GM21528 (cell line): ENCODE results near the gene PNISR.

ENCODE experiments used
- ATAC-seq: cut with Tn5 transposase; IDR thresholded peaks from one replicate; pipeline ENCODE4 v1.9.1; 2021; ENCODE audit warnings: mild to moderate bottlenecking, moderate library complexity; ENCODE audit not compliant: unreplicated experiment, low FRiP score

The PNISR gene

DNA sequence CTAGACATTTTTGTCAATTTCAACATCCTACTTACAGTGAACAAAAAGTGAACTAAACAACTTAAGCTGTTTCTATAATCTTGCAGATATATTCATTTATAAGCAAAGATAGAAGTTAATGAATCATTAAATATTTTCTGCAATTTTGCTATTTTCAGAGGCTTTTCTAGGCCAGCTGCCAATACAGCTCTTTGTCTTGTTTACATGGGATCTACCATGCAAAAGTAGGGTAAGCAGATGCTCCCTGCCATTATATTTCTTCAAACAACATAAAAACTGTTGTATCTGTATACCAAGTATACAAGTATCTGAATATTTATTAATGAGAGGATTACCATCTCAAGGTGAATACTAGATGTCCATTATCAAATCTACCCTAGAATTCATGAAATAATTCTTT lies 15.4 kb downstream of the PNISR start:
- no peak for ATAC-seq

- ATAC-seq = no peak
Observed at GRCh38 chr6:99407076-99407475, 18.0 kb downstream of the PNISR start.

- no peak for ATAC-seq
Observed at GRCh38 chr6:99402448-99402847, 22.7 kb downstream of the PNISR start.

GRCh38 chr6:99397287-99397686 lies 27.8 kb downstream of the PNISR start:
- ATAC-seq = no peak

DNA sequence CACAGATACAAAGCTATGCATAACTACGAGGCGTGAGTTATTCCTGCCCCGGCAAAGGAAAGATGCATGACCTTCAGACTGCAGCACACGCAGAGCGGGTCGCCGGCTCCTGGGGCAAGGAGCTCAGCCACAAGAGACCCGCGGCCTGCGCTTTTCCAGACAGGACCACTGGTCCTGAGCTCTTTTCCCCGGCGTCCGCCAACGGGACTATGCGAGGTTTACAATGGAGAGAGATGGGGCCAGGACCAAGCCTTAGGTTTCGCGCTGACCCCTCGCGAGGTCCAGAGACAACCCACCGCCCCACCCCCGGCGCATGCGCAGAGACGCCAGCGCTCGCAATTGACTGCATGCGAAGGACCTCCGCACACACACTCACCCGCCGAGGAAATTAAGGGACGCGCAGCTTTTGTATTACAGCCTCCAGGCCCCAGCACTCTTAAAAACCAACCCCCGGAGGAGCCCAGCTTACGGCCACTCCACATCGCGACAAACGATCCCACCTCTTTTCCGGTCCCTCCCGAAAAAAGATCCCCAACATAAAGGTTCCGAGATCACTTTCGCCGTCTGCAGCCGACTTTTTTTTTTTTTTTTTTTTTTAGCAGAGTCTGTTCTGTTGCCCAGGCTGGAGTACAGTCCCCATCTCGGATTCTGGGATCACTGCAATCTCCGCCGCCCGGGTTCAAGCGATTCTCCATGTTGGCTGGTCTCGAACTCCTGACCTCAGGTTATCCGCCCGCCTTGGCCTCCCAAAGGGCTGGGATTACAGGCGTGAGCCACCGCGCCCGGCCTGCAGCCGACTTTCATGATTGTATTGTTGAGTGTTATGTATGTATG lies 31.2 kb downstream of the PNISR start, which contains the start of gene COQ3:
TSS of gene COQ3 (minus strand) at position 498 of the 834 bp plus-strand sequence. CDS start at position 482, 16 bp downstream.
- peak; percentile 72 for ATAC-seq

GRCh38 chr6:99393366-99393697 lies 31.8 kb downstream of the PNISR start:
- peak; percentile 39 for ATAC-seq

DNA sequence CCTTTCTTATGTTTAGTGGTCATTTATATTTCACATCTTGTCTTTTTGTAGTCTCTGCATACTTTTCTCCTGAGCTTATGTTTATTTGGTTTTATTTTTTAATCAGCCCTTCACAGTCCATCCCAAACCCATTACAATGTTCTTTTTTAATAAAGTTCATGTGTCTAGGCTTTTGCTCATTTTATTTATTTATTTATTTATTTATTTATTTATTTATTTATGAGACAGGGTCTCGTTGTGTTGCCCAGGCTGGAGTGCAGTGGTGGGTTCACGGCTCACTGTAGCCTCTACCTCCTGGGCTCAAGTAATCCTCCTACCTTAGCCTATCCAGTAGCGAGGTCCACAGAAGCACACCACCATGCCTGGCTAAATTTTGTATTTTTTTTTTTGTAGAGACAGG lies 34.2 kb downstream of the PNISR start:
- ATAC-seq = no peak

DNA sequence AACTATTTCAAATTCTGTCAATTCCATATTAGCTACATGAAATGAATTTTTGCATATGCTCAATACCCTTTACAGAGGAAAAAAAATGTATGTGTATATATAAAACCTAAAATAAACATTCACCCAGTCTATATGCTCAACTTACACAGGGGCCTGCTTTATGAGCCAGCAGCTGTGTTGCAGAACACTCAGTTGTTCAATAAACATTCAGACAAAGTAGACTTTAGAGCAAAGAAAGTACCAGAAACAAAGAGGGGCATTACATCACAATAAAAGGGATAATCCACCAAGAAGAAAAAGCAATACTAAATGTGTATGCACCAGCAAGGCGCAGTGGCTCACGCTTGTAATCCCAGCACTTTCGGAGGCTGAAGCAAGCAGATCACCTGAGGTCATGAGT lies 40.6 kb downstream of the PNISR start:
- no peak for ATAC-seq

GRCh38 chr6:99378636-99379035 lies 46.5 kb downstream of the PNISR start:
- ATAC-seq = no peak

GRCh38 chr6:99369533-99369932 lies 55.6 kb downstream of the PNISR start:
- no peak for ATAC-seq

GRCh38 chr6:99366852-99367251 lies 58.3 kb downstream of the PNISR start:
- ATAC-seq = no peak

- peak; percentile 83 for ATAC-seq
Observed at GRCh38 chr6:99364026-99364425, 61.1 kb downstream of the PNISR start.

DNA sequence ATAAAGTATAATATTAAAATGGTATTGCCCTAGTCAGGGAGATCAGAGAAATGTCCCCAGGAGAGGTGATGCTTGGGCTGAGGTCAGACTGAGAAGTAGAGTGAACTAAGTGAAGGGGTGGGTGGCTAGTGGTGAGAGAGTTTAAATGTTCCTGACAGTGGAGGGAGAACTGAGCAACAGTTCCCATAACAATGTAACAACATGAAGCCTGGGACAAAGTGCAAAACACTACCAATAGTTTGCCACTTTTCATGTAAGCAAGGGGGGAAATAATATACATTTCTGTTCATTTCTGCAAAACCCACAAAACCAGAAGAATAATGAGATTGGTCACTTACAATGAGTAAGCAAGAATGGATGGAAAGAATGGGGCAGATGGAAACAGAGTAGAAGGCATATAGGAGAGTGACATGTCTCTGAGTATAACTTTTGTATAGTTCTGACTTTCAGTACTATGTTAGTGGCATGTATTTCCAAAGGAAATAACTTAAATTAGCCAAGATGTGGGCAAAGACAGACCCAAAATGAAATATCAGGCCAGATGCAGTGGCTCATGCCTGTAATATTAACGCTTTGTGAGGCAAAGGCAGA lies 62.3 kb downstream of the PNISR start:
- ATAC-seq = no peak

- ATAC-seq = no peak
Observed at GRCh38 chr6:99359800-99360199, 65.3 kb downstream of the PNISR start.

DNA sequence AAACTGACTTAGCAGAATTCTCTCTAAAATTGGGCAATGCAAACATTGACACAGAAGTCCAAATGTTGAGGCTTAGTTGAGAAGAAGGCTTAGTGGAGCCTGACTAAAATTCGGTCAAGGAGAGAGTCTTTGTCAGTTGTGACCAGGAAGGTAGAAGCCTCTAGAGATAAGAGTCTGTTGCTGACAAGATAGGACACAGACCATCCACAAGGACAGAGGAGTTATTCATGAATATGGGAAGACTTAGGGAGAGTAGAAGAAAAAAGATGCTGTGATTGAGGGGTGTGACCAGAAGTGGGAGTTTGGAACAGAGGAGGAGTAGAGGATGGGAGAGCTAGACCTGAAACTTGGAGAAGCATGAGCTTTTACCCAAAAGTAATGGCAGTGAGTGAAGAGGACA lies 68.5 kb downstream of the PNISR start:
- ATAC-seq = no peak

DNA sequence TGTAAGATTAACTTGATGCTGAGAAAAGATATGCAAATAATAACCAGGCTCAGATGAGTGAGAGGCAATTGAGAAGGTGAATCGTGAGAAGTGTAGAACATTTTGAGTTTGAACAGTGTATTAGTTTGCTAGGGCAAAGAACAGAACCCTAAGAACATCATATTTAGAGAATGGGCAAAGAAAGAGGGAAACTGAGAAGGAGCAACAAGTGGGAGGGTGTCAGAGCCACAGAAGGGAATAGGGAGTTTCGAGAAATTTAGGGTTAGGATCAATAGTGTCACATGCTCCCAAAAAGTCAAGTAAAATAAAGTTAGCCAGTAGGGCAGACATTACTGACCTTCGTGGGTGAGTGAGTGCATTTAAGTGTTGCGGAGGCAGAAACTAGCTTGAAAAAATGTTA lies 70.1 kb downstream of the PNISR start:
- no peak for ATAC-seq

- no peak for ATAC-seq
Observed at GRCh38 chr6:99353126-99353525, 72.0 kb downstream of the PNISR start.

- no peak for ATAC-seq
Observed at GRCh38 chr6:99350573-99350972, 74.5 kb downstream of the PNISR start.

DNA sequence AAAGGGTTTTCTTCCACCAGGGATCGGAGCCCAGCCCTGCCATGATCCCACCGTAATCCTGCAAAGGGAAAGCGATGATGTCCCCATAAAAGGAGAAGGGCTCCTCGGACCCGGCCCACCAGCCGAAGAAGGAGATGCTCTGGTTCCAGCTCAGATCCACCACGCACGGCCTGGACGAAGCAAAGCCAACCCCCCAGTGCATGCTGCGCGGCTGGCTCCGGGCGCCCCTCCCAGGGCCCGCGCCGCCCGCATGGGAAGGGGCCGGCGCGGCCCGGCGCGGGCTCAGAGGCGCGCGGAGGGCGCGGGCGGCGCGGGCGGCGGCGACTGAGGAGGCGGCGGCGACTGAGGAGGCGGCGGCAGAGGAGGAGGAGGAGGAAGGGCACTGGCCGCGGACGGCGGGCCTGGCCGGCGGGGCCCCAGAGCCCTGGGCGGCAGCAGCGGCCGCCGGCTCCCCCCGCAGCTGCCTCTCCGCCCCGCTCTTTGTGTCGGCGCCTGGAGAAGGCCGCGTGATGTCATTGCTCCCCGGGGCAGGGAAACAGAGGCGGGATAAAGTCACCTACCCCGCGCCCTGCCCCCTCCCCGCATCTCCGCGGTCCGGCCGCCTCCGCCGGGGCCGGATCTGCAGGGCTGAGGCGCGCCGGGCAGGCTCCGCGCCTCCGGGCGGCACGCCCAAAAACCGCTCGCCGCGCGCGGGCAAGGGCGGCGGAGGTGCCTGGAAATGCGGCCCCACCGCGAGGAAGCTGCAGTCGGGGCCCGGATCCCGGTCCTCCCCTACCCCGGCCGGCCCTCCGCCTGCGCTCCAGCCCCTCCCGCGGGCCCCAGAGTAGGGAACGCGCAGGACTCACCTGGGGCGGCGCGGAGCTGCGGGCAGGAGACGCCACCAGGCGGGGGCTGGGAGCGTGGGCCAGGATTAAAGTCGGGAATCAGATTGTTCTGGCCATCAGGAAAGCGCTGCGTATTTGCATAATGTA lies 75.7 kb downstream of the PNISR start, which contains the start of gene FAXC:
TSS of gene FAXC (minus strand) at position 504 of the 971 bp plus-strand sequence. CDS start at position 202, 302 bp downstream.
- ATAC-seq = no peak

DNA sequence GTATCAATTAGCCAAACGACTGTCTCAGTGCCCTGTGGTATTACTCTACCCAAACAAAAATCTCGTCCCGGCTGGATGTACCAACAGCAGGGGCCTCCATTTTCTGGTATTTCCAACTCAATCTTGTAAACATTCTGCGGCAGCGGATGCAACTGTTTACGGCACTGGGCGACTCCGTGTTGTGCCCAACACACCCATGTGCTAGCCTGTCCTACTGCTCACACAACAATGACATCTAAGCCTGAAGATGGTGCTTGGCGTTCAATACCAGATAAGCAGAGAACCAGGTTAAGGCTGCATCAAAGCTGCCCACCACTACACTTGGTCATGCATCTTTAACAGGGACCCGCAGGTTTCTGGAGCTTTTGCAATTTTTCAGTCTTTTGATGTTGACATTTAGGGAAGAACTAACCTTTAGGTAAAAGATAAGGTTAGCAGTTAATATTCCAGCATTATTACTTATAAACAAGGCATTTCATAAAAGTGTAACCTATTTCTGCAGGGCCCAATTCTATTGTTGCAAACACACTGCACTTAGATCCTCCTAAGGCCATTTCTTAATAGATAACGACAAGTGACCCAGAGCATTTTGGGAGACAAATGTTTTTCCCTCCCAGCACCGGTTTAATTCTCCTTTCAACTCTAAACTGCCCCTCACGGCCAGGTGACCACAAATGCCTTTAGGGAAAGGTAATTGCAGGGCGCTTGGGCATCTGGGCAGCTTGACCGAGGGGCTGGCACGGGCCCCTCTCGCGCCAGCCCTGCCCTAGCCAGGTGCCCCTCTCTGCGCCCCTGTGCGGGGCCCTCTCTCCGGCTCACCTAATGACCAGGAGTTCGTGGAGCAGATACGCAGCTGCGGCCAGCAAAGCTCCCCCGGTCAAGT lies 76.6 kb downstream of the PNISR start:
- ATAC-seq = no peak
